ENCODE data around the gene GINS1. TPM values are rescaled to one million over a fixed set of nuclear protein-coding genes. Genes with fewer than 3 reads are reported as not detected.

The GINS1 gene
- total RNA-seq, 1 donor from 2014 or later: 15.5 TPM

GRCh38 chr20:25380945-25381614, 26.4 kb upstream of the GINS1 start:
- no peaks in the 10 kb centered on the region for H3K27me3 Mint-ChIP-seq (ENCODE audit: low read depth)
- H3K27ac Mint-ChIP-seq: no peak overlapping the region
- peaks cover 10% of the 10 kb centered on the region for H3K36me3 Mint-ChIP-seq
- no peaks in the 10 kb centered on the region for H3K9me3 Mint-ChIP-seq
- DNase-seq (ENCODE audit: low spot score in 2 of 2, unreplicated experiment in 2 of 2): no peak
- H3K4me3 Mint-ChIP-seq: no peak overlapping the region
- TF ChIP-seq CTCF (IDR thresholded peaks at IDR 0.05; ENCODE audit: unreplicated experiment): no peak
- peaks cover 4% of the 10 kb centered on the region for H3K4me1 Mint-ChIP-seq

GRCh38 chr20:25382704-25383370, 24.6 kb upstream of the GINS1 start:
- no peak for DNase-seq (ENCODE audit: low spot score in 2 of 2, unreplicated experiment in 2 of 2)
- no peak for TF ChIP-seq CTCF (IDR thresholded peaks at IDR 0.05; ENCODE audit: unreplicated experiment)
- Mint-ChIP-seq H3K36me3 (peaks cover 13% of the 10 kb centered on the region), H3K4me3 (no peak overlapping the region), H3K27ac (no peak overlapping the region), H3K4me1 (peaks cover 4% of the 10 kb centered on the region), H3K9me3 (no peaks in the 10 kb centered on the region), H3K27me3 (ENCODE audit: low read depth) (no peaks in the 10 kb centered on the region)

- Mint-ChIP-seq H3K27ac (peak overlapping the region; percentile 91), H3K4me1 (peaks cover 12% of the 10 kb centered on the region), H3K9me3 (no peaks in the 10 kb centered on the region), H3K27me3 (ENCODE audit: low read depth) (no peaks in the 10 kb centered on the region), H3K36me3 (peaks cover 10% of the 10 kb centered on the region), H3K4me3 (peak overlapping the region; percentile 80)
- no peak for DNase-seq (ENCODE audit: low spot score in 2 of 2, unreplicated experiment in 2 of 2)
- no peak for TF ChIP-seq CTCF (IDR thresholded peaks at IDR 0.05; ENCODE audit: unreplicated experiment)
These were observed 18.0 kb upstream of the GINS1 start for GRCh38 chr20:25389401-25389857.

GRCh38 chr20:25389858-25390537, 17.5 kb upstream of the GINS1 start:
- H3K9me3 Mint-ChIP-seq: no peaks in the 10 kb centered on the region
- H3K4me3 Mint-ChIP-seq: peak overlapping the region; percentile 80
- DNase-seq (ENCODE audit: low spot score in 2 of 2, unreplicated experiment in 2 of 2): peak; percentile 25 to 63
- H3K4me1 Mint-ChIP-seq: peaks cover 12% of the 10 kb centered on the region
- H3K36me3 Mint-ChIP-seq: peaks cover 10% of the 10 kb centered on the region
- peak overlapping the region; percentile 91 for H3K27ac Mint-ChIP-seq
- H3K27me3 Mint-ChIP-seq (ENCODE audit: low read depth): no peaks in the 10 kb centered on the region
- TF ChIP-seq CTCF (IDR thresholded peaks at IDR 0.05; ENCODE audit: unreplicated experiment): no peak

- DNase-seq (ENCODE audit: low spot score in 2 of 2, unreplicated experiment in 2 of 2): peak; percentile 90 to 94
- no peaks in the 10 kb centered on the region for H3K9me3 Mint-ChIP-seq
- no peak for TF ChIP-seq CTCF (IDR thresholded peaks at IDR 0.05; ENCODE audit: unreplicated experiment)
- peak within 1 kb of the TSS; percentile 84 for H3K4me3 Mint-ChIP-seq
- H3K4me1 Mint-ChIP-seq: peaks cover 12% of the 10 kb centered on the region
- peaks cover 10% of the 10 kb centered on the region for H3K36me3 Mint-ChIP-seq
- H3K27me3 Mint-ChIP-seq (ENCODE audit: low read depth): no peaks in the 10 kb centered on the region
- peak within 1 kb of the TSS; percentile 97 for H3K27ac Mint-ChIP-seq
These were observed 16.6 kb upstream of the GINS1 start, which contains the start of gene ABHD12 for GRCh38 chr20:25390538-25391528. TSS of gene ABHD12 (minus strand) at chr20:25390835. CDS start at chr20:25390703, 132 bp downstream.

All from mesothelial cell of epicardium (in vitro differentiated cells).